NCI-H748 (cell line): Measurements from ENCODE around the gene OR2T2.
"Not testable (repeated sequence)": the region's sequence is repeated elsewhere in the genome, so short reads cannot be mapped to it uniquely, and the experiment has no call there.

Experiments
- DNase-seq: peaks from one replicate; lab custom pipeline; 2025; ENCODE audit not compliant: unreplicated experiment; lab: John Stamatoyannopoulos, UW

The OR2T2 gene

DNA sequence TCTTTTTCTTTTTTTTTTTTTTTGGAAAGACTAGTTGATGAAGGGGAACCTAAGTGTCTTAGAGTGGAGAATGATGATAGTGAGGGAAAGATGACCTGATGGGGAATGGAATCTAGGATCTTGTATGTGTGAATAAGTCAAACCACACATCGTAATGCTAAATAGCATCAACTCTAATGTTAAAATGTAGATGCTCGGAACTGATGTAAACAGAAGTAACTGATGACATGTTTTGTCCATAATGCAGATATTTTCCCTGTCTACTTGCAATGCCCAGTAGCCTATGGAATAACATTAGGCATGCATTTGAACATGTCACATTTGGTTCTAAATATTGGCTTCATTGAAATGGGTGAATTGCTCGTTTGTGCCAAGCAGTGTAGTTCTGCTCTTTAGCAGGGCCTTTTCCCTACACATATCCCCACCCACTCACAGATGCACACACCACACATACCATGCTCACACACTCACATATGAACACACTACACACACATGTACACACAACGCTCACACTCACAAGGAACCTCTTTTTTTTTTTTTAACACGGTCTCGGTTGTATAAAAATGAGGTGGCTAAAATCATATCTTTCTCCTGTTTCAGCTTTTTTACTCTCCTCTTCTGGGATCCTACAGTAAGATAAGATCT, 4.5 kb downstream of the OR2T2 start:
- not testable (repeated sequence) for DNase-seq

DNA sequence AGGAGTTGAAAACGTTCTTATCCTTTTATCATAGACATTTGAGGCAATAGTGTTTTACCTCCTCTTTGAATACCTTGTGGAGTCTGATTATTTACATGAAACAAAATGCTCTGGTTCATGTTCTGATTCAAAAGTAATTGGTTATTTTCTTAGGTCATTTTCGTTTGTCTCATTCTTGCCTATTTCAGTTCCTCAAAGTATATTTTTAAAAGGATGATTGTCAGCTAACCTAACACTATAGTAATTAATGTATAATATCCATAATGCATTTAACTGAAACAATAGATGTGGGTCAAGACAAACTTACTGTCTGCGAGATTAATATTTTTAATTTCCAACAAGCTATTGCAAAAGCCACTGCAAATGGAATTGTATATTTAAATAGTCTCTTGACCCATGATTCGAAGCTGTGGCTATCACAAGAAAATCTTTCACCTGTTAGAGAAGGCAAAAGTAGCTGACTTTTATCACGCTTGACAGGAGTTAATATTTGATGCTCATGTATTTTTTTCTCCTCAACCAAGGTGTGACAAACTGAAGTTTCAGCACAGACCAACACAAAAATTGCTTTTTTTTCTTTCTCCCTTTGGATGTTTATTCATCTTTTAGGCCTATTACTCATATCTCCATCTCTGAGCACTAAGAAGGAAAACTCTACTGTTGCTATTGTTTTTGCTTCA, 5.2 kb downstream of the OR2T2 start:
- not testable (repeated sequence) for DNase-seq

DNA sequence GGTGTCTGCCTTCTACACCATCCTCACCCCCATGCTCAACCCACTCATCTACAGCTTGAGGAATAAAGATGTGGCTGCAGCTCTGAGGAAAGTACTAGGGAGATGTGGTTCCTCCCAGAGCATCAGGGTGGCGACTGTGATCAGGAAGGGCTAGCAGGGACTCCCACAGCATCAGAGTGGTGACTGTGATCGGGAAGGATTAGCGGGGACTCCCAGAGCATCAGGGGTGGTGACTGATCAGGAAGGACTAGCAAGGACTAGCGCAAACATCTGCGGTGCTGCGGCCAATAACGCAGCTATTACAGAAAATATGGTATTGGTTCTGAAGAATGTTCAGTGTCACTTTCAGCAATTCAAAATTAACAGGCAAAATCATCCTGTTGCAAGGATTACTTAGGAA, 8.2 kb downstream of the OR2T2 start:
- DNase-seq: not testable (repeated sequence)

DNA sequence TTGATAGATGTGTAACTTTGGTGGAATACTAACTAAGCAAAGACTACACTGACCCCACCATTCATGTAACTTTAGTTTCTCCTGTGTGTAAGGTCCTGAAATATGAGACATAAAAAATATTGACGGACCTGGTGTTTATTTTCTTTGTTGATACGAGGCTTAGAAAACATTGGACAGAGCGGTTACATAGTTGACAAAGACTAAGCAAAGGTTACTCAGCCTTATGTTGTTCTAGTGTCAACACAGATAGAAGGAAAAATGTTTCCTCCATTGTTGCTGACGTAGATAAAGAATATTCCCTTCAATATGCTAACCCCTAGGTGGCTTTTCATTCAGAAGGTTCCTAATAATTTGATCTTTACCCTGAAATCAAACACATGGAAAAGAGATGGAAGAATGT, 9.6 kb downstream of the OR2T2 start:
- peak; percentile 18 for DNase-seq

DNA sequence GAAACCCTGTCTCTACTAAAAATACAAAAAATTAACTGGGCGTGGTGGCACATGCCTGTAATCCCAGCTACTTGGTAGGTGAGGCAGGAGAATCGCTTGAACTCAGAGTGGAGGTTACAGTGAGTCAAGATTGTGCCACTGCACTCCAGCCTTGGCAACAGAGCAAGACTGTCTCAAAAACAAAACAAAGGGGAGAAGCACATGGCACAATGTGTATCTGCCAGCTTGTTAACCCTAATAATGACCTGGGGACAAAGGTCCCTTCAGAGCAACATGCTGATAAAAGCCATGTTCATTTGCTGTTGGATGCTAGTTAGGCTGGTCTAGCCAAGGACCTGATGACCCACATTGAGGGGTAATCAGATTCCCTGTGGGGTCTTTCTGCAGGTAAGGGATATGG, 11.2 kb downstream of the OR2T2 start:
- DNase-seq: not testable (repeated sequence)

DNA sequence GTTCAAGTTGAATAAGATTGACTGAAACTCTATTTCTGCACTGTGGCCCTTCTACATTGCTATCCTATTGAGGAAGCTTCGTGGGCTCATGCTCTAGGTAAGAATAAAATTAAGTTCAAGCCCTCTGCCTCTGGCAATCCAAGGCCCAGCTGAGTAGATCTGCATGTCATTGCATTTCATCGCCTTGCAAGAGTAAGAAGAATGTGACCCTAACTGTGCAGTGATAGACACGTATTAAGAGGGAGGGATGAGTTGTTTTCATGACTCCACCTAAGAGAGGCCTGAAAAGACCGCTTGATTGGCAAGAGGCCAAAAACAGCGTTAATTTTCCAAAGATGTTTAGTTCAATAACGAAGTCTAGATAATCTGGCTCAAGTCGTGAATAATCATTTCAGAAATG, 13.7 kb downstream of the OR2T2 start:
- not testable (repeated sequence) for DNase-seq

DNA sequence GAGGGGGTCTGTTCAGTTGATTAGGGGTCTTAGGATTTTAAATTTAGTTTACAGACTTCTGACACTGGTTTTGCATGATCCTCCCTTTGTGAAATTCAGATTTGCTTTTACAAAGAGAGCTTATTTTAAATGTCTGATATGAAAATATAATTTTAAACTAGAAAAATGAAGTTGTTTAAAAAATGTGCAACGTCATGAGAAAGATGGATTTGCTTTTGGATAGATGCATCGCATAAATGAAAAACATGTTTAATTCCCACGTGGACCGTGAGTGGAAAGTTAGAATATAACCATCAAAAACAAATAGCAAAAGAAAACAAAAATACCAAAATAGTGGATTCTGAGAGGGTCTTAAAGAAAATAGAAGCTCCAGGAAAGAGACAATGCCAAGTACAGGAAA, 25.7 kb downstream of the OR2T2 start:
- DNase-seq: no peak

DNA sequence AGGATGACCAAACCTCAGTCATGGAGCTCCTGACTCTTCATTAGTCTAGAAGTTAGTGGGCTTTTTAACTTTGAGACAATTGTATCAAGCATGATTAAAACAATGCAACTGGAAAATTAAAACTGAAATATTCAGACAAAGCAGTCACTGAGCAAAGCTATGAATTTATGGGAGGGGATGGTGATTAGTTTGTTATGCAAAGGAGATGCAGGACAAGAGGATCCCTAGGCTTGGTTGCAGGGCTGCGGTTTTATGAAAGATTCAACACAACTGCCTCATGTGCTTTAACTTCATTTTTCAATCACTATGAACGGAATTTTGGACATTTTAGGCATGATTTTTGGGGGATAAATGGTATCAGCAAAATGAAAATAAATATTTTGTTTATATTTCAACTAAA, 26.7 kb downstream of the OR2T2 start:
- not testable (repeated sequence) for DNase-seq

DNA sequence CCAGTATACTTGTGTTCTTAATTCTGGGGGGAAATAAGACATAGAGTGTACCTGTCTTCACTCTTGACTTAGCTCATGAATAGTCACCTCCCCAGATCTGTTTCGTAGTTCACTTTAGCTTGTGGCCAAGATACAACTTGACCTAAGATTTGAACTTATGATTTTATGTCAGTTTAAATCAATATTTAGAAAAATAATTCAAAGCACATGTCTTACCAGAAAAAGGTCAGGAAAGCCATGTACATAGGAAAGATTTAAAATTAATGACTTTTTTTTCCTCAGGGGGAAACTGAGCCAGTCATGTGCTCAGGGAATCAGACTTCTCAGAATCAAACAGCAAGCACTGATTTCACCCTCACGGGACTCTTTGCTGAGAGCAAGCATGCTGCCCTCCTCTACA, 27.6 kb downstream of the OR2T2 start, which contains the start of gene OR2T3:
OR2T3 (plus strand) TSS at position 301 of the 400 bp plus-strand sequence; CDS start at position 301, 0 bp downstream.
- DNase-seq: not testable (repeated sequence)

DNA sequence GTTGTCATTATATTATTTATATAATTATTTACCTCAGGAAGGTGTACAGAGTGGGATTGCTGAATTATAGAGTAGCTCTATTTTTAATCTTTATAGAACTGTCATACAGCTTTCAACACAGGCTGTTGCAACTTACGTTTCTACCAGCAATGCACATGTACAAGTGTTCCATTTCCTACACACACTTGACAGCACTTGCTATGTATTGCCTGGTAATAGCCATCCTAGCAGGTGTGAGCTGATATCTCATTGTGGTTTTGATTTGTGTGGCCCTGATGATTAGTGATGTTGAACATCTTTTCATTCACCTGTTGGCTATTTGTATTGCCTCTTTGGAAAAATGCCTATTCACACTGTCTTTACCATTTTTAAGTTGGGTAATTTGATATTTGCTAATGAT, 30.2 kb downstream of the OR2T2 start:
- DNase-seq: not testable (repeated sequence)

DNA sequence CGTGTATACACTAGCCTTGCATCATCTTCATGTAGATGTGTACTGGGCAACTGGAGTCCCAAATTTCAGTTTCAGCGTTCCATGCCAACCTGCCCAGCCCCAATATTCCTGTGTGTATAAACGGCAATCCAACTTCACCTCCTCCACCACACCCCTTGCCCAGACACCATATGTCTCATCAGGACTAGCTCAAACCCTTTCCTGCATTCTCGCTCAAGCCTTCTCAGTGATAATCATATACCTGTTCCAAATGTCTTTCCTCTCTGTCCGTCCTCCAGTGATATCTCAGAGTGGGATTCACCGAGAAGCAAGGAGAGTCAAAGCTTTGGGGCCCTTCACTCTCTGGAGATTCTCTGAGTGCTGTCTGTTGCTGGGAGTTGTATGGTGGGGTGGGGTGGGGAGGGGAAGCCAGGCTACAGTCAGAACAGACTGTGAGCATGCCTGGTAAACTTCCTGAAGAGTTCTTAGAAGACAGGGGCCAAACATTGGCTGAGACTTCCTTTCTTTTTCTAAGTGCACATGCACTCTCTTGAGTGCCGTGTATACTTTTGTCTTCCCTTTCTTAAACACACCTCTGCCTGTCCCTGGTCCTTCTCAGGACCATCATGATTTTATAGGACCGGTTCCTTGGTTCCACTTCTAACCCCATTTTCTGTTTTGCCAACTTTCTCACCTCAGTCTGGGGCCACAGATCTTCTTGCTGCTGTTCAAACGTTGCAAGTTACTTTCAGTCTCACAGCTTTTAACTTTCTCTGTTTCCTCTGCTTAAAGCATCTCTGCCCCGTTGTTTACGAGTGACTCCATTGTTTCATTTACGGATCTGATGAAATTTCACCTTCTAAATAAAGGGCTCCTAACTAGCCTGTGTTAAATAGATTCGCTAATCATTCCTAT, 36.5 kb downstream of the OR2T2 start:
- not testable (repeated sequence) for DNase-seq

DNA sequence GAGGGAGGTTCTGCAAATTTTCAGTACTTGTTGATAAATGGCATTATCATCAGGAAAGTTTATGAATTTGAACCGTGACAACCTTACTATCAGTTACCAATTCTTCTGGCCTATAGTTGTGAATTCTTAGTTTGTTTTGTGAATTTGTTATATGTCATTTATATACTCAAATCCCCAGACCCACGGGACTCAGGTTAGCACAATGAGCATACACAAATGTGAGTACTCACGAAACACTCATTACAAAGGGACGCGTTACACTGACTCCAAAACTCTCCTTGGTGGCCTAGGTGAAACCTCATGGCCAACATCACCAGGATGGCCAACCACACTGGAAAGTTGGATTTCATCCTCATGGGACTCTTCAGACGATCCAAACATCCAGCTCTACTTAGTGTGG, 42.9 kb downstream of the OR2T2 start, which contains the start of gene OR2T5:
OR2T5 (plus strand) TSS at position 301 of the 400 bp plus-strand sequence; CDS start at position 301, 0 bp downstream.
- DNase-seq: not testable (repeated sequence)

DNA sequence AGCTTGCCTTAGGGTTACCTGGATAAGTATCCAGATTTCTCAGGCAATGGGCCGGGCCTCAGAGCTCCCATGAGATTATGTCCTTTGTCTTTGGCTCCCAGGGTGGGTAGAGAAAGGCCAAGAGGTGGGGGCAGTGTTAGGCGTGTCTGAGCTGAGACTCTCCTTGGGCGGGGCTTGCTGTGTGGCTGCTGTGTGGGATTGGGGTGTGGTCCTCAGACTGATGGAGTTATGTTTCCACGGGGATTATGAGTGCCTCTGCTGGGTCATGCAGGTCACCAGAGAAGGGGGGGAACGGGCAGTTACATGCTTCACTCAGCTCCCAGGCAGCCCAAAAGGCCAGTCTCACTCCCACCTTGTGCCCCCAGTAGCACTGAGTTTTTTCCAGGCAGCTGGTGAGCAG, 51.2 kb downstream of the OR2T2 start:
- not testable (repeated sequence) for DNase-seq

DNA sequence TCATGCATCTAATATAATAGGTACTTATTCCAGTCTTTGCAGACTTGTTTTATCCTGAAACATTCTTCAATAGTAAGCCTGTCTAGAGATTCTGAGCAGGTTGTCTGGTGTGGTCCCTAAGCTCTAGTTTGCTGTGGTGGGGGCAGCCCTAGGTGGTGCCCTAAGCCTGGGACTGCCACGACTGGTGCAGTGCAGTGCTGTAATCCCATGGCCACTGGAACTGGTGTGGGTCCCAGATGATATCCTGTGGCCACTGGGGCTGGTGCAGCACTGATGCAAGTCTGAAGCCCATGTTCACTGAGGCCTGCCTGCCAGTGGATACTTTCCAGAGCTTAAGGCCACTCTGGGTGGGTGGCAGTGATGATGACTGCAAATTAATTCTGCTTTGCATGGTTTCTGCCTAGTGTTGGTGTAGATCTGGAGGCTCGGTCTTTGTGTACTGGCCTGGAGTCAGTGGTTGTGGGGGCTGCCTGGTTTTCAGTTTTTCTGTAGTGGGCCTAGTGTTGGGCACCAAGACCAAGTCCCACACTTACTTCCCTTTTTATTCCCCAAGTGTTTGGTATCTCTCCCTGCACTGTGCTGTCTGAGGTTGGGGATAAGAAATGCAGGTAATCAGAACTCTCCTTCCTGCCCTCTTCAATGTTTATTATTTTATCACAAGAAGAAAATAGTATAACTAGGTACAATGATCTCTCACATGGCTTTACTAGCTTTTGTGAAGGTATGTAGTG, 55.0 kb downstream of the OR2T2 start:
- not testable (repeated sequence) for DNase-seq
